NK-92 (cell line): Measurements from ENCODE around the gene EHBP1L1.

Experiments
- DNase-seq: peaks from one replicate; lab custom pipeline; 2025; ENCODE audit not compliant: unreplicated experiment; lab: John Stamatoyannopoulos, UW

The EHBP1L1 gene

GRCh38 chr11:65592858-65593517 lies 17.1 kb downstream of the EHBP1L1 start:
- no peak for DNase-seq

- DNase-seq, result no peak
Observed at GRCh38 chr11:65593518-65594414, 17.9 kb downstream of the EHBP1L1 start.

DNA sequence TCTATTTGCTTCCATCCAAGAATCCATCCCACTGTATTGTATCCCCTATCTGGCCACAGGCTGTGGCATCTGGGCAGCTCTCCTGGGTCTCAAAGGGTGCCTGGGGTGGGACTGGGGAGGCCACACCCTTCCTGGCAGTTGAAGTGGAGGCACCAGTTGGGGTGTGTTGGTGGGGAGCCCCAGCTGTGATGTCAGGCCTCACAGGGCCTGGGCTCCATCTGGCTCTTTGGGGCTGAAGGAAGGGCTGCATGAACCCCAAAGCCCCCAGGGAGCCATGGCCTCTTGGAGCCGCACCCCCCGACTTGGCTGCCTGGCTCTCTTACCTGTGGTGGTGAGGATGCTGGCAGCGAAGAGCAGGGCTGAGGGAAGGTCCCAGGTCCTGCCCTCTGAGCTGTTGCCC lies 19.3 kb downstream of the EHBP1L1 start:
- DNase-seq, result no peak

DNA sequence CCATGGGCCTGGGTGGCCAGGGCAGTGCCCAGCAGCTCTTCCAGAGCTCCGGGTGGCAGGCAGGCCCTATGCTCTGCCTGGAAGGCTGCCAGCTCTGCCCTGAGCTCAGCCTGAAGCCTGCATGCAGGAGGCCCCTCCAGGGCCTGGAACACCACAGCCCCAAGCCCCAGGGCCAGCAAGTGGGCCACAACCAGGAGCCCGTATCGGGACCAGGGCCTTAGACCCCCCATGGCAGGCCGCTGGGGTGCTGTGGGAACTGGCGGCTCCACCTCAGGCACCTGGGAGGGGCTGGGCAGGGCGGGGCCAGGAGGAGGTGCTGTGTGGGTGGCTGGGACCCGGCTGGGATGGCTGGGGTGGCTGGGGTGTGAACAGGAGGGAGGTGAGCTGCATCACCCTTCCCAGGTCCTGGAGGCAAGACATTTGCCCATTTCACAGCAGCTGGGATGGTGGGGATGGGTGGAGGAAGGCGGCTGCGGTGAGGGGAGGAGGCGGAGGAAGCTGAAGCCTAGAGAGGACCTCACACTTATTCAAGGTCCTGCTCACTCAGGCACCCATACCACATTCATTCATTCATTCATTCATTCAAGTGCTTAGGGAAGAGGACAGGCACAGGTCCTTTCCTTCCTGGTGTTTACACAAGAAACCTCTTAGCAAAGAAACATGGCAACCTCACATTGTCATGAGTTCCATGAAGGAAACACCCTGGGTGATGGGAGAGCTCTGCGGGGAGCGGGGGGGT lies 19.9 kb downstream of the EHBP1L1 start, which contains the start of gene KCNK7:
Gene KCNK7 (minus strand): TSS at position 258 of the 739 bp plus-strand sequence. CDS start 28 bp downstream, at position 230.
- no peak for DNase-seq

DNA sequence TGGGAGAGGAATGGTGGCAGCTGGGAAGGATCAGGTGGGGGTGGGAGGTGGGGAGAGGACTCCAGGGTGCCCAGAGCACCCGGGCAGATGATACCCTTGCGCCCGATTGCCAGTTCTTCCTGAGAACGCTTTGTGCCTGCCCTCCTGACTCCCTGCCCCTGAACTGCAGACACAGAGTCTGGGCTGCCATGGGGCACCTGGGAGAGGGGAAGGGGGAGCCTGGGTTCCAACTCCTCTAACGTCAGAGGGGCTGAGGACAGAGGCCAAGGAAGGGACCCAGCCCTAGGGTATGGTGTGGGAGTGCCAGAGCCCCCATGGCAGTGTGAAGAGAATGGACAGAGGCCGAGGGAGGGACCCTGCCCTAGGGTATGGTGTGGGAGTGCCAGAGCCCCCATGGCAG lies 20.7 kb downstream of the EHBP1L1 start:
- DNase-seq, result no peak

DNA sequence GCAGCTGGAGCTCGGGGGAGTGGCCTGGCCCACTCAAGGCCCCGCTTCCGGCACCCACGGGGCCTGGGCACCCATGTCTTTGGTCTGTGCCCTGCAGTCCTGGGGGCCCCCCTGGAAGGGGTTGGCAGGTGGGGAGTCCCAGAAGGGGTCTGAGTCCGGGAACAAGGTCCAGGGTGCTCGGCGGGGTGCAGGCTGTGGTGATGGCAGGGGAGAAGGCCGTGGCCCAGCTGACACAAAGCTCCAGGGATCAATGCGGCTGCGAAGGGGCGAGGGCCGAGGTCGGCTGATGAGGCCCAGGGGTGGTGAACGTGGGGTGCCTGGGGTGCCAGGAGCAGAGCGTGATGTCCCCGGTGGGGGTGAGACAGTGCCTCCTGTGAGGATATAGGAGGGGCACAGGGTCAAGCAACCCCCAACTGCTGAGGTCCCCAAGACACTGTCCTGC lies 22.4 kb downstream of the EHBP1L1 start:
- DNase-seq, result no peak

GRCh38 chr11:65599216-65599954 lies 23.5 kb downstream of the EHBP1L1 start:
- DNase-seq, result no peak

- DNase-seq, result no peak
Observed at GRCh38 chr11:65599955-65600246, 24.0 kb downstream of the EHBP1L1 start.

DNA sequence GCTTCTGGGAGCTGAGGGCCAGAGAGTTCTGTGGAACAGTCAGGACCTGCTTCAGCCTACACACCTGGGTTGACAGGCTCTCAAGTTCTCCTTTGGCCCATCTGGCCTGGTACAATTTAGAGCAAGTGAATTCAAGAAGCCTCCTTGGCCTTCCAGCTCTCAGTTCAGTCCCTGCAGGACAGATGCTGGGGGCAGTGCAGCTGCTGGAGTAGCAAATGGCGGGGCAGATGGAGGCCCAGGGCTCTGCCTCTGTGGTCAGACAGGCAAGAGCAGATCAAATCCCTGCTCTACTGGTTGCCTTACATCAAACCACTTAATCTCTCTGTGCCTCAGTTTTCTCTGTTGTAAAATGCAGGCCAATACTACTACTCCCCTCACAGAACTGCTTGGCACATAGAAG lies 28.4 kb downstream of the EHBP1L1 start:
- DNase-seq, result no peak

- no peak for DNase-seq
Observed at GRCh38 chr11:65606876-65607613, 31.2 kb downstream of the EHBP1L1 start.

- no peak for DNase-seq
Observed at GRCh38 chr11:65607614-65608426, 32.0 kb downstream of the EHBP1L1 start.

DNA sequence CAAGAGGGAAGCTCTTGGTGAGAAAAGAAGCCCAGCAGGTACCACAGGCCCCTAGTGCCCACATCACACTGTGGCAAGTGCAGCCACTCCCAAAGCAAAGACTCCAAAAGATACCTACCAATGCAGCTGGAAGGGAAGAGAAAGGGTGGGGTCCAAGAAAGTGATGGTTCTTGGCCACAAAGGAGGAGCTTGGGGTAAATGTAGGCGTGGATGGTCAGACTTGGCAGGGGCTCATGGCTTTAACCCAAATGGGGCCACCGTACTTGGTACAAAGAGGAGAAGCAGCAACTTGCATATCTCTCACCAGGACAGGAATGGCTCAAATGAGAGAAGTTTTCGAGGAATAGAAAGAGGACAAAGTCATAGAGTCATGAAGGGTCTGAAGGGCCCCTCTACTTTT lies 33.4 kb downstream of the EHBP1L1 start:
- no peak for DNase-seq

- no peak for DNase-seq
Observed at GRCh38 chr11:65609665-65610064, 33.8 kb downstream of the EHBP1L1 start.

- DNase-seq, result no peak
Observed at GRCh38 chr11:65610404-65610803, 34.6 kb downstream of the EHBP1L1 start.

- no peak for DNase-seq
Observed at GRCh38 chr11:65611028-65611757, 35.3 kb downstream of the EHBP1L1 start.

- DNase-seq, result no peak
Observed at GRCh38 chr11:65611758-65612603, 36.1 kb downstream of the EHBP1L1 start.

DNA sequence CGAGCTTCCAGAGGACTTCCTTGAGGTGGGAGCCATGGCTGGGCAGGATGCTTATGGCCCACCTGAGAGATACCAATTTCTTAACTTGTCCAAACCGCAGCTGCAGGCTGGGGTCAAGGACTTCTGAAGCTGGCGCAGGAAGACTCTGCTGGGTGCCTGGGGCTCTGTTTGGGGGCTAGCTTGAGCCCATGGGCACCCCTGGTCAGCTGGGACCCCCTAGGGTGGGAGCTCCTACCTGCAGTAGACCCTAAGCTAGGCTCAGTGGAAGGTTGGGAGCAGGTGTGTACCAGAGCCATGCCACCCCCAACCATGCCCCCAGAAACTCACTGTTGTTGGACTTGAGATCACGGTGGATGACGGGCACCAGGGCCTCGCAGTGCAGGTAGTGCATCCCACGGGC lies 36.8 kb downstream of the EHBP1L1 start:
- DNase-seq, result no peak
